ENCODE data around the gene VGLL4. TPM values are rescaled to one million over a fixed set of nuclear protein-coding genes. Genes with fewer than 3 reads are reported as not detected.

Gene VGLL4
- total RNA-seq, 1 donor from 2014 or later: 76.7 TPM

GRCh38 chr3:11651900-11652299 is 8.2 kb upstream of the VGLL4 start:
- peak; percentile 67 for DNase-seq

GRCh38 chr3:11651477-11651876 is 7.8 kb upstream of the VGLL4 start:
- no peak for DNase-seq

DNA sequence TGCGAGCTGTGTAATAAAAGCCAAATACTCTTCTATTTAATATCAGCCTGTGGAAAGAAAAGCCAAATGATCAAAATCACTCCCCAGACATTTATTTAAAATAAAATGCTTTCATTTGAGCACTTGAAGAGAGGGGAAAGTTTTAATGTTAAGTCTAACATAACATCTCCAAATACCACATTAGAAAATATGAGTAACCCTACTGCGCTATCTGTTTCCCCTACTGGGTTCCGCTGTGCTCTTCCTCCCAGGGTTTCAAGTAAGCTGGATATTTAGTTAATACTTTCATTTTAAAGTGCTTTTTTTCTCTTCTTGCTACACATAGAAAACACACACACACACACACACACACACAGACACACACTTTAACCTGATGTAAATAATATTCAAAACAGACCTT is 6.7 kb upstream of the VGLL4 start:
- DNase-seq: no peak

GRCh38 chr3:11648735-11649134 is 5.0 kb upstream of the VGLL4 start:
- no peak for DNase-seq

- peak; percentile 56 for DNase-seq
Measured at GRCh38 chr3:11643201-11643603, 513 bp downstream of the VGLL4 start.

DNA sequence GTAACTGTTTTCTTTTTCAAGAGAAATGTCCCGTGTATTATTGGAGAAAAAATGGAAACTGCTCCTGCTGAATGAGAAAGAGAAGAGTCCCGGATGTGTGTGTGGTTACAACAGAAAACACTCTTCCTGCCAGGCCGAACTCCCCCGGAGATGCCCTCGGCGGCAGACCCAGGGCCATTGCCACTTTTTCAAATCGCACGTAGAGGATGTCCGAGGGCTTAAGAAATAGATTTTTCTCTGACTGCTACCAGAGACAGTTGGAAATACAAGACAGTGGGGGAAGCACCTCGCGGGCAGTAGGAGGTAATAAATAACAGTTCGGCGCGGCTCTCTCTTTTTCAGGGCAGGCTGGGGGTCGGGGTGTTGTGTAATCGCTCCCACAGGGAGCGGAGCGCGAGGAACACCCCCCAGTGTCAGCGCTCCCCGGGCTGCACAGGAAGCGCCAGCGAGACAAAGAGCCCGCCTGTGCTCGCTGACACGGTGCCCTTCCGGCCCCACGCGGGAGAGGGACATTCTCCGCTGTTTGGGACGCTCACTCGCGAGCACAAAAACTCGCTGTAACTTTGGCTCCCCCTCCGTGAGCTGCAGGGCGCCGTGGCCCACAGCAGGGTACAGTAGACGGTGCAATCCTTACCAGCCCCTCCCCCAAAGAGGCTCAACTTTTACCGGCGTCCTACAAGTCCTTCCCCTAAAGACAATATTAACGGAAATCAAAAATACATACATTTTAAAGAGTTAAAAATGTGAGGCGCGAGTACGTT is 1.1 kb downstream of the VGLL4 start:
- peak; percentile 84 for DNase-seq

DNA sequence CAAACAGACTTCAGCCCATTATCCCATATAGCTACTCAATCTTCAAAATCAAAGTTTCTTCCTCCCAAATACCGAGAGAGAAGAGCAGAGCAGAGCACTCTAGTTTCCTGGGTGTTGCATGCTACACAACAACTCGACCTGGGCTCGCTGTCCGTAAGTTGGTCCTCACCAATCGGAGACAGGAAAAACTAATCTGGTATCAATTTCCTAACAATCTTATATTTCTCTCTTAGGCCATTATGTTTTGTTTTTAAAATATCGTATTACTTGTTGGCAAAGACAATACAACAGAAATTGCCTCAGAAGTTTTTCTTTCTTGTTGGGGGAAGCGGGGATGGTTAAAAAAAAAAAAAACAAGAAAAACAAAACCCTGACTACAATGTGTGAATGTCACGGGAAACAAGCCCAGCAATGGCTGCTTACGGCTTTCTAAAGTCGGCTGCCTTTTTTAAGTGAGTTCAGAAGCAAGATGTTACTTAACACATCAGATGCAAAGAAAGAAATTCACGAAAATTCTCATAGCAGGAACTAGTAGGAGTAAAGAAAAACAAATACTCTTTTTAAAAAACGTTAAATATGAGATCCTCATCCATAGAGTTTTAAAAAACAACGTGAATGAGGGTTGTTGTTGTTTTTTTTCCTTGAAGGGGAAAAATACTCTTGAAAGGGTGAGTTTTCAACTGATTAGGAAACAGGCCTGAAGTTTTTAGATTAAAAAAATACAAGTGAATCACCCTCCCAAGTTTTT is 1.9 kb downstream of the VGLL4 start:
- DNase-seq: peak; percentile 71

- DNase-seq: no peak
Measured at GRCh38 chr3:11641316-11641682, 2.4 kb downstream of the VGLL4 start.

DNA sequence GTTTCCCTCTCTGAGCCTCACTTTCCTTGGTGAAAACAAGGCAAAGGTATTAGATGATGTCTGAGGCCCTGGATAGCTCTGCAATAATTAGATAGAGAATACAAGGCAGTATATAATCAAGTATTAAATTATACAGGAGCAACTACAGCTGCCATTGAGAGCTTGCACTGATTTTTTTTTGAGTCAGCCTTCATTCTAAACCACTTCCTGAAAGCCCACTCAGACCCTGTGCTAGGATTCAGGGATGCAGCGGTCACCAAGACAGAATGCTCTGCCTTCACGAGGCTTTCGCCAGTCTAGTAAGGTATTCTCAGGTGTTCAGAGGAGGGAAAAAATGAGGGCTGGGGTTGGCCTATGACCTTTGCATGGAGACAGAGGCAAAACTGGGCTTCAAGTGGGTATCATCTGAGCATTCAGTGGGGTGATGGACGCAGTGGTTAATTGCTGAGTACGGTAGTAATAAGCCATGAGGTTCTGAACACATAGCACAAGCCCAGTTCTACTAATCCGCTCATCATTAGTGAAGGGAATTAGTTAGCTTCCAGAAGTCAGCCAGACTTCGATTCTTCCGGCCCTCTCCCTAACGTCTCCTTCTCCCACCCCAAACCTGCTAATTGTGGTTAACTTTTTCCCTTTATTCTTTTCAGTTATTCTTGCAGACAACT is 3.6 kb downstream of the VGLL4 start:
- peak; percentile 46 for DNase-seq

- peak; percentile 87 for DNase-seq
Measured at GRCh38 chr3:11638495-11639358, 5.0 kb downstream of the VGLL4 start.

DNA sequence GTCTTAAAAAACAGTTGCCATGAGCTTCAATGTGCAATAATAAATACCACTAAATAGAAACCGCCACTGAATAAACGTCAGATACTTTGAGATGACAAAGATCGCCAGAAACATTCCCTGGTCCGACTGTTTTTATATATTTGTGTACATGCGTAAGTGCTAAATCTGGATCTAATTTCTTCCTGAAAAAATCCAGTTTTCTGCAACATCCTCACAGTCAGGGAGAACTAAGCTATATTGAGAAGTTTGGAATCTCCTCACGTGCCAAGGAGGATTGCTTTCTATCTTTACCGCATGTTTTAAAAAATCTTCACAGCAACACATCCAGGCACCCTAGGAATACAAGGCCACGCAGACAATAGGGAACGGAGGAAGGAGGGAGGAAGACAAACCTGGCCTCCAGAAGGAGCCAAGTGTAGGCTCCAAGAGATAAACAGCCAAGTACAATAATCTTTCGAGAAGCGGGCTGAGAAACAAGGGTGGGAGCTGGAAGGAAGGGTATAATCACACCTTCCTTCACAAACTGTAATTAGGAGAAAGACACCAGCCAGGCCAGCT is 5.7 kb downstream of the VGLL4 start:
- DNase-seq: peak; percentile 45

- no peak for DNase-seq
Measured at GRCh38 chr3:11636394-11636770, 7.3 kb downstream of the VGLL4 start.

- DNase-seq: peak; percentile 62
Measured at GRCh38 chr3:11635680-11636393, 7.9 kb downstream of the VGLL4 start.

GRCh38 chr3:11634974-11635612 is 8.6 kb downstream of the VGLL4 start:
- no peak for DNase-seq

- DNase-seq: peak; percentile 74
Measured at GRCh38 chr3:11634081-11634635, 9.6 kb downstream of the VGLL4 start.

GRCh38 chr3:11632966-11633365 is 10.7 kb downstream of the VGLL4 start:
- DNase-seq: no peak

DNA sequence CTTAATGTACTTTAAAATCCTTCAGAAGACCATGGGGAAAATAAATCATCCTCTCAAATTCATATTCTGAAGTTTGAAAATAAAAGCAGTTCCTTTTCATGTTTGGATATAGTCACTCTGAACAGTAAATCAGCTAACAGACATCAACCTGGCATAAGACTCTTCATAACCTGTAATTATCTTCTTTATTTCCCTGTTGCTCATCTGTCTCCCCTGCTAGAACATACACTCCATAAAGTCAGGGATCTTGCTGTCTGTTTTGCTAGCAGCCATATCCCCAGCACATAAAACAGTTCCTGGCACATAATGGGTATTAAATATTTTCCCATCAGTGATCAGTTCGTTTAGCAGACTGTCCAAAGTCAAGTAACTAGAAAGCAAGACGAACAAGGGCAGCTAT is 11.2 kb downstream of the VGLL4 start:
- DNase-seq: no peak

DNA sequence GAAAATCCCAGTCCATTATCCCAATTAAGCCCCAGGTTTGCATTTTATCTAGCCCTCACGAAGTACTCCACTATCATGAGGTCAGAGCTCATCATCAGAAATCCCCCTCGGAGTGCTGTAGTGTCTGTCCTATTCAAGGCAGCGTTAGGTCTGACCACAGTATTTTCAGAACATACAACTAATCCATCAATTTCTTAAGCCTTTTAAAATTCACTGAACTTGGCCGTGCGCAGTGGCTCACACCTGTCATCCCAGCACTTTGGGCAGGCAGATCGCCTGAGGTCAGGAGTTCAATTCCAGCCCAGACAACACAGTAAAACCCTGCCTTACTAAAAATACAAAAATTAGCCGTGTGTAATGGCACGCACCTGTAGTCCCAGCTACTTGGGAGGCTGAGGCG is 11.9 kb downstream of the VGLL4 start:
- DNase-seq: no peak

DNA sequence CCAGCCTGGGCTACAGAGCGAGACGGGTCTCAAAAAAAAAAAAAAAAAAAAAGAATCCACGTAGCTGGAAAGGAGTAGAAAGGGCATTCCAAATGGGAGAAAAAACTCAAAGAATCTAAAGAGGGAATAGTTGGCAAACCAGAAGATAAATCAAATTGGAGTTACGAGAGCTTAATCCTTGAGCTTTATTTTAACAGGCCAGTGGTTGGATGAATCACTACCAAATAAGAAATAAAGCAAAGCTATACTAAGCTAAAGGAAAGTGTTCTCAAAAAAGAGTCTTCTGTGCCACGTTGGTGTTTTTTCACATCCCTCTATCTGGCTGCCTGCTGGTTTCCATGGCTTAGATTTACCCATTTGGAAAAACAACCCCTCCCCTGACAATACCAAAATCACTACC is 14.0 kb downstream of the VGLL4 start:
- no peak for DNase-seq

DNA sequence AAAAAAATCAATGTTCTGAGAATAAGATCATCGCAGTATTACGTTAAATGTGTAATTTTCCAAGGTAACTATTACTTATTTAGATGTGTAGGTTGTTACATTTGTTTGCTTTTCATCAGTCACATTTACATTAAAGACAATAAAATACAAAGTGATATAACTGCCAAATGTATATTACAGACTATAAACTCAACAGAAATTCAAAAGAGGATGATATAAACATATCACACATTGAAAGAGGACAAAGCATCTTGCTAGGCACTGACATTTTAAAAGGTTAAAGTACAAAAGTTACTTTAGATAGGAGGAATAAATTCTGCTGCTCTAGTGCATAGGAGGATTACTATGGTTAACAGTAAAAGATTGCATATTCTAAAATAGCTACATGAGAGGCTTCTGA is 16.1 kb downstream of the VGLL4 start:
- no peak for DNase-seq

DNA sequence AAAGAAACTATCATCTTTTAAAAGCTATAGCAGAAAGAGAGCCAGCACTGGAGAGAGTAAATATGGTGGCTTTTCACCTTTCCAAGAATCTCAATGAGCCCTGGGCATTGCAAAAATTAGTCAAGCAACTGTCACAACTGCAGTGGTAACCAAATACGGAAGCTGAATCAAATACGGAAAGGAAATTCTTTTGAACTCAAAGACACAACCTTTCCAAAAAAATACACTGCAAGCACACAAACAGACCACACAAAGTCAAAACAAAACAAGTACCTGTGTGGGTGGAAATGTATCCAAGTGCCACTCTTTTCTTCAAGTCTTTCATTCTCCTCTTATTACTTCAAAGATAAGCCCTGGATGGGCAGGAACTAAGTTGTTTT is 17.6 kb downstream of the VGLL4 start:
- no peak for DNase-seq

Measured in dermis blood vessel endothelial cell (primary cell).